Amniotic stem cell (primary cell): ENCODE measurements around the gene TTC23.

Source experiments
- DNase-seq: peaks from one replicate; lab custom pipeline; 2025; lab: John Stamatoyannopoulos, UW

TTC23 gene

GRCh38 chr15:99249270-99249841 is at the start of gene TTC23:
Gene TTC23 (minus strand): TSS chr15:99249581. CDS start chr15:99228712, 20,869 bp downstream.
- DNase-seq: peak; percentile 65

GRCh38 chr15:99296386-99296785 is 47.0 kb upstream of the TTC23 start:
- no peak for DNase-seq

- no peak for DNase-seq
Measured at GRCh38 chr15:99295840-99296239, 46.5 kb upstream of the TTC23 start.

- no peak for DNase-seq
Measured at GRCh38 chr15:99291643-99292042, 42.3 kb upstream of the TTC23 start.

- no peak for DNase-seq
Measured at GRCh38 chr15:99283717-99284116, 34.3 kb upstream of the TTC23 start.

- DNase-seq: no peak
Measured at GRCh38 chr15:99282586-99282985, 33.2 kb upstream of the TTC23 start.

GRCh38 chr15:99282121-99282520 is 32.7 kb upstream of the TTC23 start:
- no peak for DNase-seq

- DNase-seq: no peak
Measured at GRCh38 chr15:99279827-99280226, 30.4 kb upstream of the TTC23 start.

GRCh38 chr15:99279290-99279689 is 29.9 kb upstream of the TTC23 start:
- no peak for DNase-seq

- no peak for DNase-seq
Measured at GRCh38 chr15:99275525-99276128, 26.2 kb upstream of the TTC23 start.

- no peak for DNase-seq
Measured at GRCh38 chr15:99275061-99275460, 25.7 kb upstream of the TTC23 start.

- DNase-seq: no peak
Measured at GRCh38 chr15:99273801-99274200, 24.4 kb upstream of the TTC23 start.

GRCh38 chr15:99268431-99268830 is 19.1 kb upstream of the TTC23 start:
- DNase-seq: no peak

GRCh38 chr15:99267957-99268356 is 18.6 kb upstream of the TTC23 start:
- DNase-seq: no peak

- no peak for DNase-seq
Measured at GRCh38 chr15:99265541-99266070, 16.2 kb upstream of the TTC23 start.

GRCh38 chr15:99264125-99264524 is 14.7 kb upstream of the TTC23 start:
- DNase-seq: no peak

- DNase-seq: no peak
Measured at GRCh38 chr15:99257107-99257750, 7.8 kb upstream of the TTC23 start.

- DNase-seq: no peak
Measured at GRCh38 chr15:99253381-99254090, 4.2 kb upstream of the TTC23 start.

- DNase-seq: no peak
Measured at GRCh38 chr15:99252326-99252725, 2.9 kb upstream of the TTC23 start.

- DNase-seq: peak; percentile 96
Measured at GRCh38 chr15:99250857-99251841, 1.8 kb upstream of the TTC23 start, which contains the start of gene LRRC28. Gene LRRC28 (plus strand): TSS chr15:99251481. CDS start chr15:99255958, 4,477 bp downstream.

- DNase-seq: no peak
Measured at GRCh38 chr15:99250494-99250856, 1.1 kb upstream of the TTC23 start.
